Liver (tissue), 9 donors: ENCODE data around the gene REXO1. TPM values are rescaled to one million over a fixed set of nuclear protein-coding genes. Genes with fewer than 3 reads are reported as not detected.

Experiments
- DNase-seq: peaks from one replicate; pipeline ENCODE4 v3.0.0-alpha.2; 2017; ENCODE audit warnings: low spot score
- H3K27ac ChIP-seq, 2 donors: one replicate each; pipeline ENCODE4 v1.7.0; 2013; ENCODE audit warnings: inconsistent platforms in 2 of 2, low read length in 2 of 2, control low read depth in 1 of 2, low read depth in 1 of 2, mild to moderate bottlenecking in 1 of 2
- H3K27me3 ChIP-seq, 4 donors: one replicate each; pipeline versions ENCODE4 v1.6.1 to v1.7.0; 2013; ENCODE audit warnings: low read length in 3 of 4, inconsistent platforms in 1 of 4, mild to moderate bottlenecking in 1 of 4, moderate library complexity in 1 of 4; ENCODE audit not compliant: control insufficient read depth in 4 of 4, insufficient read depth in 4 of 4
- H3K36me3 ChIP-seq, 4 donors: one replicate each; pipeline versions ENCODE4 v1.6.1 to v1.7.0; 2013; ENCODE audit warnings: low read length in 3 of 4, mild to moderate bottlenecking in 3 of 4, low read depth in 1 of 4, moderate library complexity in 1 of 4; ENCODE audit not compliant: control insufficient read depth in 4 of 4, insufficient read depth in 3 of 4
- H3K4me1 ChIP-seq, 4 donors: one replicate each; pipeline versions ENCODE4 v1.6.1 to v1.7.0; 2013; ENCODE audit warnings: low read length in 3 of 4, mild to moderate bottlenecking in 3 of 4, moderate library complexity in 1 of 4; ENCODE audit not compliant: control insufficient read depth in 4 of 4, insufficient read depth in 4 of 4
- H3K4me3 ChIP-seq, 3 donors: one replicate each; pipeline versions ENCODE4 v1.6.1 to v1.7.0; 2013; ENCODE audit warnings: low read length in 3 of 3, control low read depth in 1 of 3, low read depth in 1 of 3, mild to moderate bottlenecking in 1 of 3
- H3K9ac ChIP-seq, 2 donors: one replicate each; pipeline ENCODE4 v1.7.0; 2013; ENCODE audit warnings: low read length in 2 of 2, mild to moderate bottlenecking in 2 of 2, moderate library complexity in 2 of 2, control low read depth in 1 of 2, low read depth in 1 of 2
- H3K9me3 ChIP-seq, 4 donors: one replicate each; pipeline versions ENCODE4 v1.6.1 to v1.7.0; 2013; ENCODE audit warnings: low read length in 3 of 4; ENCODE audit not compliant: control insufficient read depth in 4 of 4
- ATF3 ChIP-seq: IDR thresholded peaks from 2 replicates; pipeline ENCODE4 v1.6.1; 2016; ENCODE audit warnings: antibody characterized with exemption
- CTCF ChIP-seq: fragments of 150-350 bp; IDR thresholded peaks from 2 replicates; pipeline ENCODE4 v1.5.1; 2017; ENCODE audit warnings: improper control_type of control experiment, low read depth, low read length; ENCODE audit not compliant: missing input control
- EGR1 ChIP-seq, 2 donors: IDR thresholded peaks; 2 replicates each; pipeline ENCODE4 v1.6.1; 2016 to 2018; ENCODE audit warnings: antibody characterized with exemption in 2 of 2, low read depth in 2 of 2
- FOXA1 ChIP-seq: IDR thresholded peaks from 2 replicates; pipeline ENCODE4 v1.6.1; 2016; ENCODE audit warnings: antibody characterized with exemption
- FOXA2 ChIP-seq: IDR thresholded peaks from 2 replicates; pipeline ENCODE4 v1.6.1; 2016; ENCODE audit warnings: antibody characterized with exemption
- GABPA ChIP-seq, 2 donors: IDR thresholded peaks in 1 of 2; conservative IDR thresholded peaks in 1 of 2; 2 replicates each; pipeline ENCODE4 v1.6.1; 2016; ENCODE audit warnings: antibody characterized with exemption in 2 of 2, mild to moderate bottlenecking in 1 of 2, moderate library complexity in 1 of 2
- HNF4A ChIP-seq, 2 donors: conservative IDR thresholded peaks; 2 replicates each; pipeline ENCODE4 v1.6.1; 2016; ENCODE audit warnings: antibody characterized with exemption in 2 of 2, mild to moderate bottlenecking in 2 of 2
- HNF4G ChIP-seq: IDR thresholded peaks from 2 replicates; pipeline ENCODE4 v1.6.1; 2016; ENCODE audit warnings: antibody characterized with exemption
- JUND ChIP-seq, 2 donors: IDR thresholded peaks; 2 replicates each; pipeline ENCODE4 v1.6.1; 2016; ENCODE audit warnings: antibody characterized with exemption in 2 of 2
- NR2F2 ChIP-seq: IDR thresholded peaks from 2 replicates; pipeline ENCODE4 v1.6.1; 2016; ENCODE audit warnings: antibody characterized with exemption
- RAD21 ChIP-seq, 2 donors: IDR thresholded peaks; 2 replicates each; pipeline ENCODE4 v1.6.1; 2016; ENCODE audit warnings: antibody characterized with exemption in 2 of 2, mild to moderate bottlenecking in 2 of 2
- SP1 ChIP-seq: IDR thresholded peaks from 2 replicates; pipeline ENCODE4 v1.6.1; 2018; ENCODE audit warnings: antibody characterized with exemption, mild to moderate bottlenecking
- TAF1 ChIP-seq: conservative IDR thresholded peaks from 2 replicates; pipeline ENCODE4 v1.6.1; 2016; ENCODE audit warnings: antibody characterized with exemption, mild to moderate bottlenecking
- YY1 ChIP-seq: IDR thresholded peaks from 2 replicates; pipeline ENCODE4 v1.6.1; 2016; ENCODE audit warnings: antibody characterized with exemption, mild to moderate bottlenecking
- WGBS: extraction: QIAGEN DNeasy Blood & Tissue Kit; methylation state at CpG from one replicate; pipeline ENCODE4 v1.1.7; 2013; 5-methylcytosine and 5-hydroxymethylcytosine counted together
- polyA plus RNA-seq, 2 donors: library from polyadenylated mRNA; stranded (reverse) in 1 of 2; unstranded in 1 of 2; fragments of 200-250 nt in 1 of 2; fragments of >200 nt in 1 of 2; fragmentation: Nextera tagmentation in 1 of 2; extraction: Ambion mirVana in 1 of 2; gene quantifications; one replicate each; pipeline versions ENCODE4 v1.2.1 to v1.2.3, GENCODE V29; 2013 to 2015
- total RNA-seq, 2 donors: library from RNA; depleted of rRNA; stranded (reverse); fragments of >200 nt; gene quantifications; one replicate each; pipeline ENCODE4 v1.2.3, GENCODE V29; 2014
- TF ChIP-seq, protein P1 (sequence below): IDR thresholded peaks from 2 replicates; pipeline ENCODE4 v1.6.1; 2016; ENCODE audit warnings: antibody characterized with exemption
- TF ChIP-seq, protein P2 (sequence below): IDR thresholded peaks from 2 replicates; pipeline ENCODE4 v1.6.1; 2016; ENCODE audit warnings: antibody characterized with exemption, mild to moderate bottlenecking
- donor health status: healthy.
- donor health status: healthy.
- donor health status: healthy.
- donor health status: healthy.
- donor health status: healthy.

The REXO1 gene
- total and polyA plus RNA-seq, 4 donors, result 2.0 to 11.5 (median 9.2) TPM

DNA sequence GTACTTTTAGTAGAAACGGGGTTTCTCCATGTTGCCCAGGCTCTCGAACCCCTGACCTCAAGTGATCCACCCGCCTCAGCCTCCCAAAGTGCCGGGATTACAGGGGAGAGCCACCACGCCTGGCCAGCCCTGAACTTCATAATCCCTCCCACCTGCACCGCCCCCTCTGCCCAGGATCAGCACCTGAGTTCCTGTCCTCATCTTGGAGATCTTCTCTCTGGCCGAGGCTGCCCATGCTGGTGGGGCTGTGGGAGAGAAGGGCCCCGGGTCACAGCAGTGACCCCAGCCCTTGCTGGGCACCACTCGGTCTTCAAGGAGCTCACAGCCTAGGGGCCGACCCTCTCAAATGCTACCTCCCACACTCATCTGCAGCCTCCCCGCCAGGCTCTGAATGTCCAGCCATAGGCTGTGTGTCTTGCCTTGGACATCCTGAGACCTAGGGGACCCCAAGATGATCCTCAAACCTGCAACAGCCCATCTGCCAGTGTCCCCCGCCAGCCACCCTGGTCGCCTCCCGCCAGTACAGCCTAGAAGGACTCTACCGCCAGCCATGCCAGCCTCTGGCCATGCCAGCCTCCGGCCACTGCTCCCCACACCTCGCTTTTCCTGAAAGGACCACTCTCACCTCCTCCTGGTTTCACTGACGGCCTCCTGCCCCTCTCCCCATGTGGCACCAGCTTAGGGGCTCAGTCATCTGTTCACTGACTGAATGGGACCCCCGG, 37.7 kb downstream of the REXO1 start:
- H3K27me3 ChIP-seq, result no peaks in the 10 kb centered on the region

DNA sequence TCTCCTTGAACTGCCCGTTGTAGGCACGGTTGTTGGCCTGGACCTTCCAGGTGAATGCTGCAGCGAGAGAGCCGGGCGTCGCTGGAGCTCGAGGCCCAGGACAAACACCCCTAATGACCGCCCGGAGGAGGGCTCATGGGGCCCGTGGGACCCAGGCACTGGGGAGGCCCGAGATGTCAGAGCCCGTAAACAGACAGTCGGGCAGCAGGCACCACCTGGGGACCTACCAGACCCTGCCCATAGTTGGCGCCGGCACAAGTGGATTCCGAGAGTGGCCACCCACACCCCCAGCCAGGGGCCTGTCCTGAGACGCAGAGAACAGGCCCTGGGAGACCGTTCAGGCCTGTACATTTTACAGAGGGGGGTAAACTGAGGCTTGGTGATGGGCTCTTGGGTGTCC, 38.6 kb downstream of the REXO1 start:
- H3K4me3 ChIP-seq, result no peak overlapping the region

More for the DNA sequence above, 37.7 kb downstream of the REXO1 start:
- Histone ChIP-seq H3K27ac (no peak overlapping the region), H3K9me3 (no peaks in the 10 kb centered on the region), H3K4me3 (no peak overlapping the region), H3K4me1 (peaks cover 4 to 22% (median 8%) of the 10 kb centered on the region in 4 donors), H3K36me3 (peaks cover 0 to 6% (median 2%) of the 10 kb centered on the region in 4 donors), H3K9ac (no peak overlapping the region)
- TF ChIP-seq, protein P1, sequence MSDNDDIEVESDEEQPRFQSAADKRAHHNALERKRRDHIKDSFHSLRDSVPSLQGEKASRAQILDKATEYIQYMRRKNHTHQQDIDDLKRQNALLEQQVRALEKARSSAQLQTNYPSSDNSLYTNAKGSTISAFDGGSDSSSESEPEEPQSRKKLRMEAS, result no peak
- TF ChIP-seq EGR1 (IDR thresholded peaks at IDR 0.05; ENCODE audit: low read depth in 2 of 2) (no peak), FOXA2 (no peak), GABPA (IDR thresholded peaks at IDR 0.05 in 1 of 2, conservative IDR thresholded peaks at IDR 0.05 in 1 of 2) (no peak), RAD21 (IDR thresholded peaks at IDR 0.05) (no peak), SP1 (no peak), JUND (IDR thresholded peaks at IDR 0.05) (no peak), TAF1 (no peak), HNF4G (no peak), YY1 (no peak), NR2F2 (no peak)
- DNase-seq, result no peak
- 89% methylated on average over 19 of the region's 19 CpGs for WGBS

More for the DNA sequence above, 38.6 kb downstream of the REXO1 start:
- WGBS, result 87% methylated on average over 18 of the region's 18 CpGs
- Histone ChIP-seq H3K27ac (no peak overlapping the region), H3K36me3 (peaks cover 0 to under 1% (median 0%) of the 10 kb centered on the region in 4 donors), H3K4me1 (peaks cover 4 to 22% (median 8%) of the 10 kb centered on the region in 4 donors), H3K9me3 (no peaks in the 10 kb centered on the region), H3K9ac (no peak overlapping the region), H3K27me3 (no peaks in the 10 kb centered on the region)
- TF ChIP-seq JUND (IDR thresholded peaks at IDR 0.05) (no peak), GABPA (IDR thresholded peaks at IDR 0.05 in 1 of 2, conservative IDR thresholded peaks at IDR 0.05 in 1 of 2) (no peak), FOXA1 (no peak), ATF3 (no peak), RAD21 (IDR thresholded peaks at IDR 0.05) (no peak), FOXA2 (no peak), YY1 (no peak), CTCF (no peak), HNF4A (conservative IDR thresholded peaks at IDR 0.05) (no peak), HNF4G (no peak), TAF1 (no peak), SP1 (no peak), EGR1 (IDR thresholded peaks at IDR 0.05; ENCODE audit: low read depth in 2 of 2) (no peak)
- TF ChIP-seq, protein P2, sequence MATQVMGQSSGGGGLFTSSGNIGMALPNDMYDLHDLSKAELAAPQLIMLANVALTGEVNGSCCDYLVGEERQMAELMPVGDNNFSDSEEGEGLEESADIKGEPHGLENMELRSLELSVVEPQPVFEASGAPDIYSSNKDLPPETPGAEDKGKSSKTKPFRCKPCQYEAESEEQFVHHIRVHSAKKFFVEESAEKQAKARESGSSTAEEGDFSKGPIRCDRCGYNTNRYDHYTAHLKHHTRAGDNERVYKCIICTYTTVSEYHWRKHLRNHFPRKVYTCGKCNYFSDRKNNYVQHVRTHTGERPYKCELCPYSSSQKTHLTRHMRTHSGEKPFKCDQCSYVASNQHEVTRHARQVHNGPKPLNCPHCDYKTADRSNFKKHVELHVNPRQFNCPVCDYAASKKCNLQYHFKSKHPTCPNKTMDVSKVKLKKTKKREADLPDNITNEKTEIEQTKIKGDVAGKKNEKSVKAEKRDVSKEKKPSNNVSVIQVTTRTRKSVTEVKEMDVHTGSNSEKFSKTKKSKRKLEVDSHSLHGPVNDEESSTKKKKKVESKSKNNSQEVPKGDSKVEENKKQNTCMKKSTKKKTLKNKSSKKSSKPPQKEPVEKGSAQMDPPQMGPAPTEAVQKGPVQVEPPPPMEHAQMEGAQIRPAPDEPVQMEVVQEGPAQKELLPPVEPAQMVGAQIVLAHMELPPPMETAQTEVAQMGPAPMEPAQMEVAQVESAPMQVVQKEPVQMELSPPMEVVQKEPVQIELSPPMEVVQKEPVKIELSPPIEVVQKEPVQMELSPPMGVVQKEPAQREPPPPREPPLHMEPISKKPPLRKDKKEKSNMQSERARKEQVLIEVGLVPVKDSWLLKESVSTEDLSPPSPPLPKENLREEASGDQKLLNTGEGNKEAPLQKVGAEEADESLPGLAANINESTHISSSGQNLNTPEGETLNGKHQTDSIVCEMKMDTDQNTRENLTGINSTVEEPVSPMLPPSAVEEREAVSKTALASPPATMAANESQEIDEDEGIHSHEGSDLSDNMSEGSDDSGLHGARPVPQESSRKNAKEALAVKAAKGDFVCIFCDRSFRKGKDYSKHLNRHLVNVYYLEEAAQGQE, result no peak
- DNase-seq, result no peak
